DOHH2 (cell line): ENCODE data around the gene SRPK2.

ENCODE experiments used
- H3F3A ChIP-seq: fragments of 200-600 bp; sonication (generic), shearing (Covaris generic); 2 replicates; pipeline ENCODE4 v1.6.0; 2016; ENCODE audit warnings: antibody characterized with exemption, mild to moderate bottlenecking; ENCODE audit not compliant: control insufficient read depth, insufficient read depth
- H3K27ac ChIP-seq: fragments of 200-600 bp; sonication (generic); 2 replicates; pipeline ENCODE4 v1.5.1; 2014; ENCODE audit warnings: low read depth, mild to moderate bottlenecking, low read length, moderate library complexity
- H3K27me3 ChIP-seq: fragments of 200-600 bp; sonication (generic); 2 replicates; pipeline ENCODE4 v1.6.1; 2014; ENCODE audit warnings: mild to moderate bottlenecking, low read length, mixed read lengths; ENCODE audit not compliant: control insufficient read depth
- H3K36me3 ChIP-seq: fragments of 200-600 bp; sonication (generic); 2 replicates; pipeline ENCODE4 v1.6.1; 2014; ENCODE audit warnings: mild to moderate bottlenecking, low read length, moderate library complexity, mixed read lengths; ENCODE audit not compliant: control insufficient read depth
- H3K4me1 ChIP-seq: fragments of 200-600 bp; sonication (generic); 2 replicates; pipeline ENCODE4 v1.6.1; 2014; ENCODE audit warnings: mild to moderate bottlenecking, low read length, mixed read lengths; ENCODE audit not compliant: control insufficient read depth
- H3K4me2 ChIP-seq: fragments of 200-600 bp; sonication (generic); 2 replicates; pipeline ENCODE4 v1.6.0; 2014; ENCODE audit warnings: mild to moderate bottlenecking, low read length, moderate library complexity
- H3K4me3 ChIP-seq: fragments of 200-600 bp; sonication (generic); 2 replicates; pipeline ENCODE4 v1.5.1; 2014; ENCODE audit warnings: mild to moderate bottlenecking, low read length, mixed read lengths
- H3K79me2 ChIP-seq: fragments of 200-600 bp; sonication (generic); 2 replicates; pipeline ENCODE4 v1.6.1; 2014; ENCODE audit warnings: mild to moderate bottlenecking, low read length, mixed read lengths; ENCODE audit not compliant: control insufficient read depth
- H3K9me2 ChIP-seq: fragments of 200-600 bp; sonication (generic); replicated peaks from 2 replicates; pipeline ENCODE4 v1.6.1; 2014; ENCODE audit warnings: mild to moderate bottlenecking, low read length, mixed read lengths; ENCODE audit not compliant: control insufficient read depth
- H3K9me3 ChIP-seq: fragments of 200-600 bp; sonication (generic); 2 replicates; pipeline ENCODE4 v1.6.1; 2014; ENCODE audit warnings: antibody characterized with exemption, low read length, mixed read lengths; ENCODE audit not compliant: control insufficient read depth, insufficient read depth
- H4K20me1 ChIP-seq: fragments of 200-600 bp; sonication (generic); 2 replicates; pipeline ENCODE4 v1.6.0; 2014; ENCODE audit warnings: low read depth, mild to moderate bottlenecking, antibody characterized with exemption, low read length, moderate library complexity; ENCODE audit not compliant: control insufficient read depth, insufficient read depth
- CTCF ChIP-seq: fragments of 200-600 bp; sonication (generic); IDR thresholded peaks from one replicate; pipeline ENCODE4 v1.5.1; 2014; ENCODE audit warnings: antibody characterized with exemption, mild to moderate bottlenecking, low read depth, low read length; ENCODE audit not compliant: poor library complexity, severe bottlenecking
- EZH2phosphoT487 ChIP-seq: fragments of 200-600 bp; sonication (generic); IDR thresholded peaks from 2 replicates; pipeline ENCODE4 v1.6.1; 2017; ENCODE audit warnings: borderline replicate concordance, mild to moderate bottlenecking, antibody characterized with exemption, low read length, moderate library complexity, mixed read lengths

SRPK2 gene

DNA sequence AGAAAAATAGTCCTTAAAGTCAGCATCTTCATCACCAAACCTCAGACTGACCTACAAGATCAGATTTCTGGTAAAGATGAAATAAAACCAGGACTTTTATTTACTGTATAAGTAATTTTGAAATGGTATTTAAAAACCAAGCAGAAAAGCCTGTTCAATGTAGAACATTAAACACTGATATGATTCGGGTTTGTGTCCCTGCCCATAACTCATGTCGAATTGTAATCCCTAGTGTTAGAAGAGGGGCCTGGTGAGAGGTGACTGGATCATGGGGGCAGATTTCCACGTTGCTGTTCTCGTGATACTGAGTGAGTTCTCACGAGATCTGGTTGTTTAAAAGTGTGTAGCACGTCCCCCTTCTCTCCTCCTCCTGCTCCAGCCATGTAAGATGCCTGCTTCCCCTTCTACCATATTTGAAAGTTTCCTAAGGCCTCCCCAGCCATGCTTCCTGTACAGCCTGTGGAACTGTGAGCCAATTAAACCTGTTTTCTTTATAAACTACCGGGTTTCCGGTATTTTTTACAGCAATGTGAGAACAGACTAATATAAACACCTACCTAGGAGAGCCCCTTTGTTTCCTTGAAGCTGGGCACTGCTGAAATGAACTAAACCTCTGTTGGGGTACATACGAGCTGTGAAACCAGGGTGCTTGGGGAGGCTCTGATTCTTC, 254.6 kb downstream of the SRPK2 start:
- Histone ChIP-seq H3K9me2 (no peaks in the 10 kb centered on the region), H4K20me1 (no peaks in the 10 kb centered on the region), H3K4me2 (no peak overlapping the region), H3K36me3 (no peaks in the 10 kb centered on the region), H3K4me3 (no peak overlapping the region), H3K27ac (no peak overlapping the region), H3F3A (no peaks in the 10 kb centered on the region), H3K79me2 (no peaks in the 10 kb centered on the region), H3K9me3 (no peaks in the 10 kb centered on the region), H3K4me1 (no peaks in the 10 kb centered on the region), H3K27me3 (no peaks in the 10 kb centered on the region)
- TF ChIP-seq CTCF (no peak), EZH2phosphoT487 (no peak)

DNA sequence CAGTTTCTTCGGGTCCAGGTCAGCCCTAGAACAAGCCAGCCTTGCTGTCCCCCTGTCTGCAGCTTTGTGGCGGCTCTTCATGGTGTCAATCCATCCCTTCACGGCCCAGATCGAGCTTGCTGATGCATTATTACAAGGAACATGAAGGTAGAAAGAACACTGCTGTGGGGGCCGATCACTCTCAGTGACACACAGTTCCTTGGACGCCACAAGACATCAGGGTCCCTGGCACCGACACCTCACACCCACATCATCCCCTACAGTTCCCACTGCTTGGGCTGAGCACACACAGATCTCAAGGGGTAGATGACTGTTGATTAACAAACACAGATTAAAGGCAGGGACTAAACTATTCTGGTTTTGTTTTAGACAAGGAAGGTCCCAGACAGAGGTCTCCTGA, 255.4 kb downstream of the SRPK2 start:
- Histone ChIP-seq H3K4me3 (no peak overlapping the region), H3K79me2 (no peaks in the 10 kb centered on the region), H3F3A (no peaks in the 10 kb centered on the region), H3K9me2 (no peaks in the 10 kb centered on the region), H3K36me3 (no peaks in the 10 kb centered on the region), H3K27me3 (no peaks in the 10 kb centered on the region), H3K4me1 (no peaks in the 10 kb centered on the region), H3K9me3 (no peaks in the 10 kb centered on the region), H3K4me2 (no peak overlapping the region), H4K20me1 (no peaks in the 10 kb centered on the region), H3K27ac (no peak overlapping the region)
- TF ChIP-seq CTCF (no peak), EZH2phosphoT487 (no peak)

- no peaks in the 10 kb centered on the region for H3K79me2 ChIP-seq
- H4K20me1 ChIP-seq, result no peaks in the 10 kb centered on the region
- no peaks in the 10 kb centered on the region for H3K9me2 ChIP-seq
- H3K4me2 ChIP-seq, result no peak overlapping the region
- no peak overlapping the region for H3K27ac ChIP-seq
- TF ChIP-seq CTCF (no peak), EZH2phosphoT487 (no peak)
- H3K9me3 ChIP-seq, result no peaks in the 10 kb centered on the region
- H3K4me3 ChIP-seq, result no peak overlapping the region
- H3F3A ChIP-seq, result no peaks in the 10 kb centered on the region
- H3K36me3 ChIP-seq, result no peaks in the 10 kb centered on the region
- no peaks in the 10 kb centered on the region for H3K27me3 ChIP-seq
- H3K4me1 ChIP-seq, result no peaks in the 10 kb centered on the region
These were observed 255.9 kb downstream of the SRPK2 start for GRCh38 chr7:105132835-105133234.

- H3K79me2 ChIP-seq, result no peaks in the 10 kb centered on the region
- H3K4me2 ChIP-seq, result no peak overlapping the region
- no peak overlapping the region for H3K4me3 ChIP-seq
- TF ChIP-seq CTCF (no peak), EZH2phosphoT487 (no peak)
- H3K27me3 ChIP-seq, result no peaks in the 10 kb centered on the region
- H4K20me1 ChIP-seq, result no peaks in the 10 kb centered on the region
- H3K36me3 ChIP-seq, result no peaks in the 10 kb centered on the region
- no peaks in the 10 kb centered on the region for H3K4me1 ChIP-seq
- H3F3A ChIP-seq, result no peaks in the 10 kb centered on the region
- H3K9me3 ChIP-seq, result no peaks in the 10 kb centered on the region
- no peaks in the 10 kb centered on the region for H3K9me2 ChIP-seq
- H3K27ac ChIP-seq, result no peak overlapping the region
These were observed 256.4 kb downstream of the SRPK2 start for GRCh38 chr7:105132335-105132734.
